Measurements from ENCODE around the gene SCRT2.

- TF ChIP-seq POLR2AphosphoS5 (IDR thresholded peaks at IDR 0.05; ENCODE audit: low read depth, low read length) (no peak), TAF1 (IDR thresholded peaks at IDR 0.05; ENCODE audit: borderline replicate concordance, low read depth, low read length) (no peak), POLR2A (IDR thresholded peaks at IDR 0.05; ENCODE audit: low read depth, low read length) (no peak)
These were observed 11.5 kb downstream of the SCRT2 start for GRCh38 chr20:664151-664550.
